GM23338 (cell line): ENCODE results near the gene COBL.

Experiments
- CTCF ChIP-seq, 2 experiments: fragments of 200-600 bp in 1 of 2; sonication (generic) in 1 of 2; conservative IDR thresholded peaks; 2 replicates each; pipeline versions ENCODE4 v1.5.1 to v1.6.1; 2016 to 2017; ENCODE audit warnings: antibody characterized with exemption in 2 of 2, low read depth in 2 of 2, mild to moderate bottlenecking in 2 of 2, moderate library complexity in 1 of 2
- POLR2AphosphoS5 ChIP-seq: IDR thresholded peaks from 2 replicates; pipeline ENCODE4 v1.6.1; 2016; ENCODE audit warnings: antibody characterized with exemption, low read depth
- REST ChIP-seq: IDR thresholded peaks from one replicate; pipeline ENCODE4 v1.6.1; 2018; ENCODE audit warnings: antibody characterized with exemption; ENCODE audit not compliant: unreplicated experiment

DNA sequence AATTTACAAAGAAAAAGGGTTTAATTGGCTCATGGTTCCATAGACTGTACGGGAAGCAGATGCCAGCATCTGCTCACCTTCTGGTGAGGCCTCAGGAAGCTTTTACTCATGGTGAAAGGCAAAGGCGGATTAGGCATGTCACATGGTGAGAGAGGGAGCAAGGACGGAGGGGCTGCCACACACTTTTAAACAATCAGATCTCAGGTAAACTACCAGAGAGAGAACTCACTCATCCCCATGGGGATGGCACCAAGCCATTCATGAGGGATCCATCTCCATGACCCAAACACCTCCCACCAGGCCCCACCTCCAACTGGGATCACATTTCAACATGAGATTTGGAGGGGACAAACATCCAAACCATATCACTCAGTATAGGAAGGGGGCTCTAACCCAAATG is 183.9 kb downstream of the COBL start:
- no peak for TF ChIP-seq CTCF (conservative IDR thresholded peaks at IDR 0.05; ENCODE audit: low read depth in 2 of 2)
- TF ChIP-seq REST = no peak
- TF ChIP-seq POLR2AphosphoS5 = no peak
